Mesodermal cell (in vitro differentiated cells): ENCODE results near the gene IGBP1.
"Not testable (repeated sequence)": the region's sequence is repeated elsewhere in the genome, so short reads cannot be mapped to it uniquely, and the experiment has no call there.

Source experiments
- H3K27ac ChIP-seq: 2 replicates; pipeline ENCODE4 v1.7.0; 2013; ENCODE audit warnings: mild to moderate bottlenecking, low read depth, low read length, moderate library complexity; ENCODE audit not compliant: severe bottlenecking
- H3K36me3 ChIP-seq: 2 replicates; pipeline ENCODE4 v1.7.1; 2013; ENCODE audit warnings: mild to moderate bottlenecking, low read length, moderate library complexity; ENCODE audit not compliant: control insufficient read depth, insufficient read depth
- H3K4me1 ChIP-seq: one replicate; pipeline ENCODE4 v1.7.1; 2013; ENCODE audit warnings: mild to moderate bottlenecking, low read length; ENCODE audit not compliant: insufficient read depth, control insufficient read depth, poor library complexity, severe bottlenecking
- H3K4me3 ChIP-seq: 2 replicates; pipeline ENCODE4 v1.7.0; 2013; ENCODE audit warnings: low read length, control low read depth, mild to moderate bottlenecking; ENCODE audit not compliant: insufficient read depth, poor library complexity, severe bottlenecking; ENCODE audit errors: extremely low read depth
- H3K9me3 ChIP-seq: 2 replicates; pipeline ENCODE4 v1.7.1; 2013; ENCODE audit warnings: mild to moderate bottlenecking, low read length, moderate library complexity; ENCODE audit not compliant: control insufficient read depth
- WGBS, 2 experiments: methylation state at CpG; one replicate each; pipeline ENCODE4 v1.1.5; 2013; ENCODE audit warnings: missing lambda C conversion rate in 2 of 2; ENCODE audit not compliant: insufficient coverage in 2 of 2; 5-methylcytosine and 5-hydroxymethylcytosine counted together

Gene IGBP1

GRCh38 chrX:70196961-70197720 is 63.9 kb downstream of the IGBP1 start:
- Histone ChIP-seq H3K27ac (no peak overlapping the region), H3K4me3 (no peak overlapping the region), H3K4me1 (no peaks in the 10 kb centered on the region), H3K36me3 (no peaks in the 10 kb centered on the region), H3K9me3 (peaks cover 3% of the 10 kb centered on the region)
- 39 to 50% methylated on average over 1 to 3 of the region's 12 CpGs for WGBS, 2 experiments

- no peak overlapping the region for H3K27ac ChIP-seq
- H3K9me3 ChIP-seq, result no peaks in the 10 kb centered on the region
- 100% methylated on average over 1 of the region's 5 CpGs; no CpG with 5 or more reads in 1 of the 2 experiments for WGBS, 2 experiments
- H3K4me1 ChIP-seq, result no peaks in the 10 kb centered on the region
- H3K4me3 ChIP-seq, result no peak overlapping the region
- H3K36me3 ChIP-seq, result no peaks in the 10 kb centered on the region
Observed at GRCh38 chrX:70201732-70202131, 68.5 kb downstream of the IGBP1 start.

GRCh38 chrX:70208479-70208878 is 75.2 kb downstream of the IGBP1 start:
- no peaks in the 10 kb centered on the region for H3K9me3 ChIP-seq
- H3K4me3 ChIP-seq, result no peak overlapping the region
- no peaks in the 10 kb centered on the region for H3K4me1 ChIP-seq
- no peak overlapping the region for H3K27ac ChIP-seq
- H3K36me3 ChIP-seq, result no peaks in the 10 kb centered on the region

GRCh38 chrX:70209570-70209969 is 76.3 kb downstream of the IGBP1 start:
- WGBS, 2 experiments, result no CpG with 5 or more reads among the region's 6 CpGs
- not testable (repeated sequence) for H3K9me3 ChIP-seq, H3K36me3 ChIP-seq, H3K4me3 ChIP-seq, H3K4me1 ChIP-seq, H3K27ac ChIP-seq
